Trophoblast cell (in vitro differentiated cells and primary cell): ENCODE measurements around the gene RRP36.

Experiments used
- DNase-seq, 2 donors: peaks; one replicate each; pipeline ENCODE4 v3.0.0-alpha.2; 2016
- H2AFZ ChIP-seq: 2 replicates; pipeline ENCODE4 v1.6.1; 2013; ENCODE audit warnings: low read length, moderate library complexity, mild to moderate bottlenecking; ENCODE audit not compliant: insufficient read depth, poor library complexity
- H2AK5ac ChIP-seq: 2 replicates; pipeline ENCODE4 v1.6.1; 2013; ENCODE audit warnings: mild to moderate bottlenecking, low read length
- H2BK120ac ChIP-seq: 2 replicates; pipeline ENCODE4 v1.6.1; 2013; ENCODE audit warnings: low read length, mild to moderate bottlenecking, moderate library complexity; ENCODE audit not compliant: insufficient read depth, poor library complexity
- H2BK12ac ChIP-seq: 2 replicates; pipeline ENCODE4 v1.6.1; 2013; ENCODE audit warnings: mild to moderate bottlenecking, low read length, moderate library complexity
- H2BK5ac ChIP-seq: 2 replicates; pipeline ENCODE4 v1.6.1; 2013; ENCODE audit warnings: low read length, low read depth, moderate library complexity, mild to moderate bottlenecking; ENCODE audit not compliant: poor library complexity
- H3K14ac ChIP-seq: 2 replicates; pipeline ENCODE4 v1.6.1; 2013; ENCODE audit warnings: mild to moderate bottlenecking, low read length
- H3K18ac ChIP-seq: 2 replicates; pipeline ENCODE4 v1.6.1; 2013; ENCODE audit warnings: mild to moderate bottlenecking, low read length
- H3K23ac ChIP-seq: 2 replicates; pipeline ENCODE4 v1.6.1; 2013; ENCODE audit warnings: low read length
- H3K27ac ChIP-seq: 2 replicates; pipeline ENCODE4 v1.5.1; 2013; ENCODE audit warnings: low read depth, mild to moderate bottlenecking, inconsistent platforms, low read length, moderate library complexity
- H3K27me3 ChIP-seq: 2 replicates; pipeline ENCODE4 v1.6.1; 2013; ENCODE audit warnings: inconsistent platforms, mild to moderate bottlenecking, low read length, moderate library complexity; ENCODE audit not compliant: insufficient read depth
- H3K36me3 ChIP-seq, 2 experiments: 1 replicate in 1 of 2; 2 replicates in 1 of 2; pipeline ENCODE4 v1.6.1; 2013; ENCODE audit warnings: low read length in 2 of 2, mild to moderate bottlenecking in 2 of 2, moderate library complexity in 1 of 2; ENCODE audit not compliant: insufficient read depth in 2 of 2, control insufficient read depth in 1 of 2
- H3K4ac ChIP-seq: 2 replicates; pipeline ENCODE4 v1.6.1; 2013; ENCODE audit warnings: low read depth, mild to moderate bottlenecking, low read length, moderate library complexity
- H3K4me1 ChIP-seq, 2 experiments: 1 replicate in 1 of 2; 2 replicates in 1 of 2; pipeline ENCODE4 v1.6.1; 2013; ENCODE audit warnings: low read length in 2 of 2, mild to moderate bottlenecking in 2 of 2, moderate library complexity in 1 of 2; ENCODE audit not compliant: insufficient read depth in 2 of 2, control insufficient read depth in 1 of 2
- H3K4me2 ChIP-seq: 2 replicates; pipeline ENCODE4 v1.6.1; 2013; ENCODE audit warnings: inconsistent platforms, mild to moderate bottlenecking, low read length, moderate library complexity
- H3K4me3 ChIP-seq: 2 replicates; pipeline ENCODE4 v1.5.1; 2013; ENCODE audit warnings: mild to moderate bottlenecking, low read depth, low read length, inconsistent platforms
- H3K79me1 ChIP-seq: one replicate; pipeline ENCODE4 v1.6.1; 2013; ENCODE audit warnings: low read length
- H3K79me2 ChIP-seq: 2 replicates; pipeline ENCODE4 v1.6.1; 2013; ENCODE audit warnings: low read length, mild to moderate bottlenecking; ENCODE audit not compliant: control insufficient read depth, insufficient read depth, poor library complexity
- H3K9ac ChIP-seq: 2 replicates; pipeline ENCODE4 v1.6.1; 2013; ENCODE audit warnings: mild to moderate bottlenecking, low read length
- H3K9me3 ChIP-seq: 2 replicates; pipeline ENCODE4 v1.6.1; 2013; ENCODE audit warnings: low read depth, mild to moderate bottlenecking, control low read depth, inconsistent platforms, low read length; ENCODE audit not compliant: insufficient read depth
- H4K12ac ChIP-seq: 2 replicates; pipeline ENCODE4 v1.6.1; 2013; ENCODE audit warnings: low read depth, mild to moderate bottlenecking, low read length, moderate library complexity
- H4K8ac ChIP-seq: 2 replicates; pipeline ENCODE4 v1.6.1; 2013; ENCODE audit warnings: low read depth, mild to moderate bottlenecking, low read length, moderate library complexity
- H4K91ac ChIP-seq: one replicate; pipeline ENCODE4 v1.6.1; 2013; ENCODE audit warnings: low read depth, mild to moderate bottlenecking, low read length, moderate library complexity
- WGBS: extraction: QIAGEN DNeasy Blood & Tissue Kit; methylation state at CpG from one replicate; pipeline ENCODE4 v1.1.7; 2013; ENCODE audit warnings: missing lambda C conversion rate; ENCODE audit not compliant: insufficient read length, insufficient coverage; ENCODE audit errors: extremely low coverage; 5-methylcytosine and 5-hydroxymethylcytosine counted together

Gene RRP36

DNA sequence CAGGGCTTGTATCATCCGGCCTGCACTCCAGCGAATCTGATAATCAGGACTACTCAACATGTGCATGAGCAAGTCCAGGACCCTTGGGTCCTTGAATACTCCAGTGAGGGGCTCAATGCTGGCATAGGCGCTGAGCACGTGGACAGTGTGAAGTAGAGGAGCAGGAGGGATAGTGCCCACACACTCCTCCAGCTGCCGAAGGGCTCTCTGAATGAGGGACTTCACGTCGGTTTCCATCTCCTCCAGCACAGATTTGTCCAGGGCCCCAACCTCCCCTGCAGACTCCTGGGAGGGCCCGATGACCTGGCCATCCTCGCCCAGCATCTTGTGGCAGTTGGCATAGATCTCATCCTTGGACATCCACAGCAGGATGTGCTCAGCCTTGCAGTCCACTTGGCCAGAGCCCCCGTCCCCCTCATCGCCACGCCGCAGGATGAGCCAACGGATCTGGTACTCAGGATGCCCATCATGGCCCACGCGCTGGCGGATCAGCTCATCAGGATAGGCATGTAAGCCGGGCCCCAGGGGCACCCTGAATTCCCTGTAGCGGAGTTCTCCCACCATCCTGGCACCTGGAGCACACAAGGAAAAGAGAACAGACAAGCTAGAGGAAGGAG, 30.9 kb downstream of the RRP36 start:
- H3K4me1 ChIP-seq = peaks cover 18 to 39% of the 10 kb centered on the region in 2 experiments
- peak overlapping the region; percentile 18 for H4K8ac ChIP-seq
- no peaks in the 10 kb centered on the region for H3K9me3 ChIP-seq
- H3K36me3 ChIP-seq = peaks cover 33 to 43% of the 10 kb centered on the region in 2 experiments
- H4K91ac ChIP-seq = peak overlapping the region; percentile 100
- peaks cover 8% of the 10 kb centered on the region for H3K79me2 ChIP-seq
- WGBS = no CpG with 5 or more reads among the region's 19 CpGs
- H3K27me3 ChIP-seq = no peaks in the 10 kb centered on the region
- no peak overlapping the region for H3K9ac ChIP-seq
- H2BK12ac ChIP-seq = no peak overlapping the region
- no peak overlapping the region for H2BK120ac ChIP-seq
- H3K14ac ChIP-seq = no peak overlapping the region
- H3K27ac ChIP-seq = no peak overlapping the region
- no peak overlapping the region for H3K4me3 ChIP-seq
- H2AK5ac ChIP-seq = peak overlapping the region; percentile 56
- H3K4ac ChIP-seq = peak overlapping the region; percentile 99
- no peak overlapping the region for H2AFZ ChIP-seq
- DNase-seq = no peak
- peak overlapping the region; percentile 97 for H4K12ac ChIP-seq
- no peak overlapping the region for H3K23ac ChIP-seq
- H3K79me1 ChIP-seq = peaks cover 9% of the 10 kb centered on the region
- peak overlapping the region; percentile 99 for H3K18ac ChIP-seq
- H3K4me2 ChIP-seq = peak overlapping the region; percentile 72
- no peak overlapping the region for H2BK5ac ChIP-seq

DNA sequence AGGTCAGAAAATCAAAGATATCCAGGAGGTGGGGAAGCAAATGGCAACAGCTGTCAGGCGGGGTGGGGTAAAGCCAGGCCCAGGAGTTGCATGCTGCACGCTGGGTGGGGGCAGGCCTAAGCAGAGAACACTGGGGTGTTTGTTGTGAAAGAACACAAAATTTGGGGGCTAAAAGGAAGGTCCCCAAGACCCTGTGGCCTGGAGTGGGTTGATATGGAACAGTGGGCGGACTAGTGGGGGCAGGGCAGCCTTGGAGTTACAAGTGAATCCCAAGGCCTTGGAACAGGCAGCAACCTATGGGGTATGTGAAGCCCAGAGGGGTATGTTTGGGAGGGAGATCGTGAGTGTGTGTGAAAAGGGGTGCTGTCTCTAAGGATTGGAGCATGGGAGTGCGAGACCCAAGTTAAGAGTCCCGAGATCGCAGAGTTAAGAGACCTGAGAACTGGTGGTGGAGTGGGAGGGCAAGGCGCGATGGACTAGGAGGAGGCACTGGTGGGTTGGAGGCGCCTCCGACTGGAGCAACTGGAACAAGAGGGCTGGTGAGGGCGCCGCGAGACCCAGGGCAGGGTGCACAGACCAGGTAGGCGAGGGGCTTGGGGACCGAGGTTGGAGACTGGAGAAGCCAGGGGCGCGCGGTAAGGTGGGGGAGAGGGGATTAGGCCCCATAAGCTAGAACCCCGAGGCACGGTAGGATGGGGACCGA, 31.6 kb downstream of the RRP36 start:
- H3K23ac ChIP-seq = no peak overlapping the region
- H2BK5ac ChIP-seq = peak overlapping the region; percentile 96
- no peaks in the 10 kb centered on the region for H3K9me3 ChIP-seq
- H3K9ac ChIP-seq = peak overlapping the region; percentile 92
- H3K79me2 ChIP-seq = peaks cover 8% of the 10 kb centered on the region
- H3K4ac ChIP-seq = peak overlapping the region; percentile 99
- no CpG with 5 or more reads among the region's 22 CpGs for WGBS
- peak overlapping the region; percentile 68 for H2AFZ ChIP-seq
- peaks cover 18 to 39% of the 10 kb centered on the region in 2 experiments for H3K4me1 ChIP-seq
- peak overlapping the region; percentile 99 for H3K18ac ChIP-seq
- peak overlapping the region; percentile 97 for H2BK120ac ChIP-seq
- peak in 1 of 2 donors; percentile 12 for DNase-seq
- peak overlapping the region; percentile 100 for H4K91ac ChIP-seq
- H4K12ac ChIP-seq = peak overlapping the region; percentile 97
- peak overlapping the region; percentile 31 for H2BK12ac ChIP-seq
- H3K4me2 ChIP-seq = peak overlapping the region; percentile 72
- H3K36me3 ChIP-seq = peaks cover 29 to 40% of the 10 kb centered on the region in 2 experiments
- H3K14ac ChIP-seq = peak overlapping the region; percentile 100
- peak overlapping the region; percentile 99 for H2AK5ac ChIP-seq
- H3K27ac ChIP-seq = peak overlapping the region; percentile 94
- peak overlapping the region; percentile 100 for H4K8ac ChIP-seq
- peaks cover 9% of the 10 kb centered on the region for H3K79me1 ChIP-seq
- H3K27me3 ChIP-seq = no peaks in the 10 kb centered on the region
- peak overlapping the region; percentile 76 for H3K4me3 ChIP-seq

DNA sequence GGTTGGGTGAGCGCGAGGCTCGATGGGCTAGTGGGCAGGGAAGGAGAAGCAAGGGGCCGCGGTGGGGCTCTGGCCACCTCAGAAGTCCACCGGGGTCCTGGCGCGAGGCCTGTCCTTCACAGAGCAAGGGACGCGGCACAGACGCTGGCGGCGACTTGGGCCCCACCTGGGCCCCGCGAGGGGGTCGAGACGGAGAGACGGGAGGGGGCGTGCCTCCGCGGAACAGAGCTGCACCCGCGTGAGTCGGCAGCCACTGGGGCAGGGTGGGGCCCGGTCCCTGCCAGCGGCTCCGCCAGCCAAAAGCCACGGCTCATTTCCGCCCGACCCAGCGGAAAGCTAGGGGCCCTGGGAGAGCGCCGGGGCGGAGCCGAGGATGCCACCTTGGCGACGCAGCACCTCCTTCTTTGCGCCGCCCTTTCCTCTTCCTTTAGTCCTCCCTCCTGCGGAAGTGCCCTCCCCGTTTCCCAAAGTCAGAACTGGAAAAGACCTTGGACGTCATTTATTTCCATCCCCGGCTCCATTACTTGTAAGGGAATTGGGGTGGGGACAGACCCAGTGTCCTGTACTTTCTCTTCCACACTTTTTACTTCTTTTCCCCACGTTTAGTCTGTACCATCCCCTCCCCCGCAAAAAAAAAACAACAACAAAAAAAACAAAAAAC, 32.3 kb downstream of the RRP36 start, which contains the start of gene CUL7:
Gene CUL7, minus strand, starts transcription at position 307 of the 661 bp plus-strand sequence. CDS start 1,063 bp downstream, outside the sequence.
- Histone ChIP-seq H4K12ac (peak within 1 kb of the TSS; percentile 97), H3K23ac (no peak within 1 kb of the TSS), H2AK5ac (peak within 1 kb of the TSS; percentile 99), H3K4me3 (peak within 1 kb of the TSS; percentile 76), H3K9ac (peak within 1 kb of the TSS; percentile 92), H3K4ac (peak within 1 kb of the TSS; percentile 99), H2BK12ac (peak within 1 kb of the TSS; percentile 89), H3K14ac (peak within 1 kb of the TSS; percentile 100), H3K79me1 (peaks cover 9% of the 10 kb centered on the region), H3K27me3 (no peaks in the 10 kb centered on the region), H2BK5ac (peak within 1 kb of the TSS; percentile 96), H3K18ac (peak within 1 kb of the TSS; percentile 99), H4K91ac (peak within 1 kb of the TSS; percentile 100), H3K36me3 (peaks cover 26 to 36% of the 10 kb centered on the region in 2 experiments), H3K4me2 (peak within 1 kb of the TSS; percentile 72), H3K27ac (peak within 1 kb of the TSS; percentile 94), H3K9me3 (no peaks in the 10 kb centered on the region), H3K4me1 (peaks cover 21 to 43% of the 10 kb centered on the region in 2 experiments), H2AFZ (peak within 1 kb of the TSS; percentile 73), H2BK120ac (peak within 1 kb of the TSS; percentile 97), H3K79me2 (peaks cover 8% of the 10 kb centered on the region), H4K8ac (peak within 1 kb of the TSS; percentile 100)
- peak; percentile 86 to 93 for DNase-seq
- WGBS = no CpG with 5 or more reads among the region's 45 CpGs

DNA sequence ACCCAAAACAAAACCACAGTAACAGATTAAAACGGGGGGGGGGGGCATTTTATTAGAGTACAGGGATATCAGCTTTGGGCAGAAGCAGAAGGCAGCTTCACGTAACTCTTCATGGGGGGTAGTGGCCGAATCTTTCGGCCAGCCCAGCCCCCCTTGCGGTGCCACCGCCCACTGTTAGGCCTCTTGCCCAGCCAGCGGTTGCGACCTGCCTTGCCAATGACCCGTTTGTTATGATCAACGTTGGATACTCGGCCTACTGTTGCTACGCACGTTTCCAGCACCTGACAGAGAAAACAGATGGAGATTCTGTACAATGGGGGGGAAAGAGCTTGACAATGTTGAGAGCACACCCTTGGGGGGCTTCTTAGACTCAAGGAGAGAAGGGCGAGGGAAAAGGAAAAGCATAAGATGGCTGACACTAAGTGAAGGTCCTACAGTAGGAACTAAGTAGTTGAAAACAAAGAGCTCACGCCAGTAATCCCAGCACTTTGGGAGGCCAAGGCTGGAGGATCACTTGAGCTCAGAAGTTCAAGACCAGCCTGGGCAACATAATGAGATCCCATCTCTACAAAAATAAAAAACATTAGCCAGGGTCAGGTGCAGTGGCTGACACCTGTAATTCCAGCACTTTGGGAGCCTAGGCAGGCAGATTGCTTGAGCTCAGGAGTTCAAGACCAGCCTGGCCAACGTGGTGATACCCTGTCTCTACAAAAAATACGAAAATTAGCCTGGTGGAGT, 33.0 kb downstream of the RRP36 start:
- Histone ChIP-seq H3K9ac (no peak overlapping the region), H4K12ac (peak overlapping the region; percentile 20), H2BK5ac (peak overlapping the region; percentile 8), H4K8ac (peak overlapping the region; percentile 91), H3K27ac (peak overlapping the region; percentile 57), H3K23ac (no peak overlapping the region), H3K79me1 (peaks cover 12% of the 10 kb centered on the region), H3K4me1 (peaks cover 21 to 43% of the 10 kb centered on the region in 2 experiments), H3K9me3 (no peaks in the 10 kb centered on the region), H2BK120ac (peak overlapping the region; percentile 57), H3K36me3 (peaks cover 23 to 33% of the 10 kb centered on the region in 2 experiments), H2BK12ac (peak overlapping the region; percentile 89), H3K4me3 (no peak overlapping the region), H2AFZ (peak overlapping the region; percentile 73), H3K27me3 (no peaks in the 10 kb centered on the region), H3K14ac (peak overlapping the region; percentile 65), H3K4ac (peak overlapping the region; percentile 74), H3K18ac (peak overlapping the region; percentile 70), H3K4me2 (peak overlapping the region; percentile 72), H2AK5ac (peak overlapping the region; percentile 99), H3K79me2 (peaks cover 10% of the 10 kb centered on the region), H4K91ac (peak overlapping the region; percentile 85)
- DNase-seq = no peak
- WGBS = no CpG with 5 or more reads among the region's 17 CpGs
